Motor neuron (in vitro differentiated cells): Measurements from ENCODE around the gene GCFC2. TPM values are rescaled to one million over a fixed set of nuclear protein-coding genes. Genes with fewer than 3 reads are reported as not detected.

Source experiments
- ATAC-seq, 8 experiments: fragments of 200-7000 bp; cut with Tn5 transposase; replicated peaks in 6 of 8; 2 replicates each; pipeline ENCODE4 v1.8.0; 2021; ENCODE audit warnings: mild to moderate bottlenecking in 8 of 8, moderate library complexity in 8 of 8
- H3K27ac ChIP-seq, 2 donors: fragments of 250-450 bp; sonication (Bioruptor Pico); 2 replicates each; pipeline ENCODE4 v1.9.0; 2021; ENCODE audit warnings: antibody characterized with exemption in 2 of 2, mild to moderate bottlenecking in 2 of 2, moderate library complexity in 1 of 2
- H3K4me1 ChIP-seq, 2 donors: fragments of 250-450 bp; sonication (Bioruptor Pico); replicated peaks in 1 of 2; 2 replicates each; pipeline ENCODE4 v1.6.1; 2021; ENCODE audit warnings: antibody characterized with exemption in 2 of 2, mild to moderate bottlenecking in 2 of 2, moderate library complexity in 1 of 2
- H3K4me3 ChIP-seq, 5 donors: fragments of 250-450 bp; sonication (Bioruptor Pico); 2 replicates each; pipeline ENCODE4 v1.9.0; 2021; ENCODE audit warnings: antibody characterized with exemption in 5 of 5, mild to moderate bottlenecking in 5 of 5, moderate library complexity in 4 of 5
- WGBS, 10 experiments: fragments of 450-650 bp; shearing (Covaris generic); methylation state at CpG; one replicate each; pipeline ENCODE4 v1.0.0; 2022; 5-methylcytosine and 5-hydroxymethylcytosine counted together
- in situ Hi-C, 9 experiments: fragments of 400-800 bp; cut with MboI; loops; one replicate each; pipeline ENCODE4 v1.15.0; 2021; ENCODE audit warnings: low sequenced_read_pairs in 9 of 9, low pct_unique_long_range_greater_than_20kb in 2 of 9; ENCODE audit not compliant: unreplicated experiment in 9 of 9
- total RNA-seq, 8 experiments: library from RNA; unstranded; fragments of 300-600 nt; gene quantifications; 2 replicates each; pipeline versions ENCODE4 v1.2.3 to v1.2.4, GENCODE V29; 2022

The GCFC2 gene
- total RNA-seq, 8 experiments from 2014 or later = 13.2 to 29.8 (median 15.9) TPM

GRCh38 chr2:75637568-75637967 lies 73.1 kb downstream of the GCFC2 start:
- WGBS, 10 experiments = 55 to 86% (median 82%) methylated on average over 1 of the region's 1 CpG; no CpG with 5 or more reads in 6 of the 10 experiments
- no peaks in the 10 kb centered on the region for H3K4me1 ChIP-seq
- no peak overlapping the region for H3K27ac ChIP-seq
- peak in 1 of 8 experiments; percentile 13 for ATAC-seq
- in situ Hi-C loops = loop anchor here in 1 of 9 experiments (25.0 kb wide), 1 partner anchor 950 kb away; no protein-coding TSS in a partner anchor
- H3K4me3 ChIP-seq = no peak overlapping the region

GRCh38 chr2:75634945-75635344 lies 75.8 kb downstream of the GCFC2 start:
- ATAC-seq = no peak
- WGBS, 10 experiments = 67 to 88% (median 73%) methylated on average over 1 of the region's 1 CpG; no CpG with 5 or more reads in 6 of the 10 experiments
- peaks cover 0 to 3% of the 10 kb centered on the region in 2 donors for H3K4me1 ChIP-seq
- H3K27ac ChIP-seq = no peak overlapping the region
- in situ Hi-C loops = loop anchor here in 1 of 9 experiments (25.0 kb wide), 1 partner anchor 948 kb away; no protein-coding TSS in a partner anchor
- H3K4me3 ChIP-seq = no peak overlapping the region

- Histone ChIP-seq H3K4me3 (no peak overlapping the region), H3K4me1 (peaks cover 0 to 3% of the 10 kb centered on the region in 2 donors), H3K27ac (no peak overlapping the region)
- in situ Hi-C loops = loop anchor here in 1 of 9 experiments (25.0 kb wide), 1 partner anchor 946 kb away; no protein-coding TSS in a partner anchor
- ATAC-seq = no peak
- WGBS, 10 experiments = 53 to 100% (median 78%) methylated on average over 1 to 3 of the region's 3 CpGs; no CpG with 5 or more reads in 1 of the 10 experiments
Measured at GRCh38 chr2:75633620-75634019, 77.1 kb downstream of the GCFC2 start.

GRCh38 chr2:75632813-75633212 lies 77.9 kb downstream of the GCFC2 start:
- Histone ChIP-seq H3K4me3 (no peak overlapping the region), H3K27ac (no peak overlapping the region), H3K4me1 (peaks cover 0 to 3% of the 10 kb centered on the region in 2 donors)
- no peak for ATAC-seq
- whole genome bisulfite sequencing, 10 experiments = 0 to 100% (median 100%) methylated on average over 1 of the region's 1 CpG; no CpG with 5 or more reads in 4 of the 10 experiments
- in situ Hi-C loops = loop anchor here in 1 of 9 experiments (25.0 kb wide), 1 partner anchor 946 kb away; no protein-coding TSS in a partner anchor

GRCh38 chr2:75632091-75632701 lies 78.5 kb downstream of the GCFC2 start:
- in situ Hi-C loops = loop anchor here in 1 of 9 experiments (25.0 kb wide), 1 partner anchor 945 kb away; no protein-coding TSS in a partner anchor
- WGBS, 10 experiments = 0 to 100% (median 56%) methylated on average over 2 to 5 of the region's 5 CpGs; no CpG with 5 or more reads in 1 of the 10 experiments
- Histone ChIP-seq H3K27ac (no peak overlapping the region), H3K4me3 (no peak overlapping the region), H3K4me1 (peaks cover 0 to 3% of the 10 kb centered on the region in 2 donors)
- peak in 3 of 8 experiments; percentile 9 to 78 (median 77) for ATAC-seq

GRCh38 chr2:75627902-75628504 lies 82.7 kb downstream of the GCFC2 start:
- WGBS, 10 experiments = 0 to 6% (median 0%) methylated on average over 1 to 4 of the region's 4 CpGs
- H3K27ac ChIP-seq = no peak overlapping the region
- in situ Hi-C loops = loop anchor here in 1 of 9 experiments (25.0 kb wide), 1 partner anchor 941 kb away; no protein-coding TSS in a partner anchor
- H3K4me1 ChIP-seq = peaks cover 0 to 3% of the 10 kb centered on the region in 2 donors
- peak; percentile 79 to 98 (median 88) for ATAC-seq
- no peak overlapping the region for H3K4me3 ChIP-seq

GRCh38 chr2:75622929-75623328 lies 87.8 kb downstream of the GCFC2 start:
- ATAC-seq = no peak
- WGBS, 10 experiments = 40 to 100% (median 80%) methylated on average over 1 to 3 of the region's 3 CpGs; no CpG with 5 or more reads in 3 of the 10 experiments
- no peak overlapping the region for H3K4me3 ChIP-seq
- in situ Hi-C loops = loop anchor here in 4 of 9 experiments (25.0 kb wide), 3 partner anchors 161 to 711 kb away; partner anchors contain the start of gene TACR1 (in 1 of the 4)
- H3K27ac ChIP-seq = no peak overlapping the region
- H3K4me1 ChIP-seq = no peaks in the 10 kb centered on the region

- Histone ChIP-seq H3K27ac (no peak overlapping the region), H3K4me1 (no peaks in the 10 kb centered on the region), H3K4me3 (no peak overlapping the region)
- ATAC-seq = no peak
- WGBS, 10 experiments = 30 to 88% (median 73%) methylated on average over 1 to 2 of the region's 2 CpGs; no CpG with 5 or more reads in 5 of the 10 experiments
- in situ Hi-C loops = loop anchor here in 4 of 9 experiments (25.0 kb wide), 3 partner anchors 160 to 710 kb away; partner anchors contain the start of gene TACR1 (in 1 of the 4)
Measured at GRCh38 chr2:75622500-75622899, 88.2 kb downstream of the GCFC2 start.

GRCh38 chr2:75621228-75621627 lies 89.5 kb downstream of the GCFC2 start:
- in situ Hi-C loops = loop anchor here in 4 of 9 experiments (25.0 kb wide), 3 partner anchors 159 to 709 kb away; partner anchors contain the start of gene TACR1 (in 1 of the 4)
- Histone ChIP-seq H3K27ac (no peak overlapping the region), H3K4me3 (no peak overlapping the region), H3K4me1 (no peaks in the 10 kb centered on the region)
- no peak for ATAC-seq
- 40 to 96% (median 82%) methylated on average over 1 to 4 of the region's 4 CpGs; no CpG with 5 or more reads in 3 of the 10 experiments for WGBS, 10 experiments

GRCh38 chr2:75619956-75620740 lies 90.6 kb downstream of the GCFC2 start:
- H3K27ac ChIP-seq = no peak overlapping the region
- no peak overlapping the region for H3K4me3 ChIP-seq
- in situ Hi-C loops = loop anchor here in 6 of 9 experiments (10.0 to 25.0 kb wide), 4 partner anchors 155 to 708 kb away; partner anchors contain the start of gene TACR1 (in 1 of the 6)
- WGBS, 10 experiments = 54 to 100% (median 89%) methylated on average over 2 to 4 of the region's 4 CpGs
- no peaks in the 10 kb centered on the region for H3K4me1 ChIP-seq
- ATAC-seq = peak in 1 of 8 experiments; percentile 43

GRCh38 chr2:75616933-75617332 lies 93.8 kb downstream of the GCFC2 start:
- H3K27ac ChIP-seq = no peak overlapping the region
- H3K4me1 ChIP-seq = no peaks in the 10 kb centered on the region
- ATAC-seq = no peak
- in situ Hi-C loops = loop anchor here in 6 of 9 experiments (10.0 to 25.0 kb wide), 4 partner anchors 152 to 705 kb away; partner anchors contain the start of gene TACR1 (in 1 of the 6)
- 65 to 100% (median 83%) methylated on average over 1 to 3 of the region's 3 CpGs; no CpG with 5 or more reads in 3 of the 10 experiments for WGBS, 10 experiments
- no peak overlapping the region for H3K4me3 ChIP-seq

- ATAC-seq = peak in 3 of 8 experiments; percentile 52 to 90 (median 65)
- in situ Hi-C loops = loop anchor here in 6 of 9 experiments (10.0 to 25.0 kb wide), 4 partner anchors 152 to 704 kb away; partner anchors contain the start of gene TACR1 (in 1 of the 6)
- WGBS, 10 experiments = 8 to 100% (median 84%) methylated on average over 1 to 4 of the region's 4 CpGs; no CpG with 5 or more reads in 3 of the 10 experiments
- Histone ChIP-seq H3K4me1 (no peaks in the 10 kb centered on the region), H3K4me3 (no peak overlapping the region), H3K27ac (no peak overlapping the region)
Measured at GRCh38 chr2:75616406-75616805, 94.3 kb downstream of the GCFC2 start.
